GM23338 (cell line): ENCODE data around the gene DPPA2. TPM values are rescaled to one million over a fixed set of nuclear protein-coding genes. Genes with fewer than 3 reads are reported as not detected.

Experiments used
- ATAC-seq: fragments of 200-7000 bp; cut with Tn5 transposase; 3 replicates; pipeline ENCODE4 v1.9.1; 2020
- DNase-seq: peaks from one replicate; pipeline ENCODE4 v3.0.0-alpha.2; 2015; ENCODE audit warnings: low spot score
- H2AFZ ChIP-seq: fragments of 200-600 bp; sonication (generic); 2 replicates; pipeline ENCODE4 v1.8.0; 2016; ENCODE audit warnings: antibody characterized with exemption, mild to moderate bottlenecking, moderate library complexity
- H3F3A ChIP-seq: fragments of 200-600 bp; sonication (generic); replicated peaks from 2 replicates; pipeline ENCODE4 v1.8.0; 2017; ENCODE audit warnings: antibody characterized with exemption, mixed run types, low read depth
- H3K27ac ChIP-seq: fragments of 200-600 bp; sonication (generic); 2 replicates; pipeline ENCODE4 v1.6.1; 2016; ENCODE audit warnings: low read depth
- H3K27me3 ChIP-seq: fragments of 200-600 bp; sonication (generic); 2 replicates; pipeline ENCODE4 v1.8.0; 2016; ENCODE audit warnings: mild to moderate bottlenecking, mixed run types, moderate library complexity; ENCODE audit not compliant: insufficient read depth
- H3K36me3 ChIP-seq: fragments of 200-600 bp; sonication (generic); 2 replicates; pipeline ENCODE4 v1.8.0; 2016; ENCODE audit warnings: mild to moderate bottlenecking; ENCODE audit not compliant: insufficient read depth
- H3K4me1 ChIP-seq: fragments of 200-600 bp; sonication (generic); 2 replicates; pipeline ENCODE4 v1.8.0; 2016; ENCODE audit warnings: mild to moderate bottlenecking, moderate library complexity; ENCODE audit not compliant: insufficient read depth
- H3K4me2 ChIP-seq: fragments of 200-600 bp; sonication (generic); 2 replicates; pipeline ENCODE4 v1.7.1; 2017; ENCODE audit warnings: mixed run types
- H3K4me3 ChIP-seq: fragments of 200-600 bp; sonication (generic); 2 replicates; pipeline ENCODE4 v1.6.1; 2016; ENCODE audit warnings: mixed run types
- H3K79me2 ChIP-seq: fragments of 200-600 bp; sonication (generic); replicated peaks from 2 replicates; pipeline ENCODE4 v1.8.0; 2017; ENCODE audit warnings: mild to moderate bottlenecking; ENCODE audit not compliant: insufficient read depth
- H3K9me2 ChIP-seq: fragments of 200-600 bp; sonication (generic); 2 replicates; pipeline ENCODE4 v1.8.0; 2017; ENCODE audit not compliant: insufficient read depth
- H4K20me1 ChIP-seq: fragments of 200-600 bp; sonication (generic); replicated peaks from 2 replicates; pipeline ENCODE4 v1.8.0; 2017; ENCODE audit warnings: mild to moderate bottlenecking; ENCODE audit not compliant: insufficient read depth
- H3K27ac Mint-ChIP-seq: 2 replicates; pipeline ENCODE4 v1.8.0; 2020; ENCODE audit warnings: inconsistent platforms, mild to moderate bottlenecking, moderate library complexity, mixed read lengths
- H3K27me3 Mint-ChIP-seq: 3 replicates; pipeline ENCODE4 v1.8.0; 2022; ENCODE audit warnings: low read depth, mild to moderate bottlenecking, moderate library complexity, mixed read lengths, inconsistent platforms; ENCODE audit not compliant: insufficient read depth, poor library complexity
- H3K36me3 Mint-ChIP-seq: 3 replicates; pipeline ENCODE4 v1.8.0; 2021; ENCODE audit warnings: low read depth, mild to moderate bottlenecking, inconsistent platforms, moderate library complexity, mixed read lengths
- H3K4me1 Mint-ChIP-seq: 3 replicates; pipeline ENCODE4 v1.8.0; 2020; ENCODE audit warnings: mild to moderate bottlenecking, inconsistent platforms, mixed read lengths
- H3K4me3 Mint-ChIP-seq: 3 replicates; pipeline ENCODE4 v1.8.0; 2021; ENCODE audit warnings: moderate library complexity, mild to moderate bottlenecking, inconsistent platforms, mixed read lengths
- H3K9me3 Mint-ChIP-seq: 3 replicates; pipeline ENCODE4 v1.8.0; 2020; ENCODE audit warnings: moderate library complexity, mild to moderate bottlenecking, inconsistent platforms, mixed read lengths
- CREB1 ChIP-seq: fragments of 250-450 bp; sonication (Bioruptor Pico); IDR thresholded peaks from 2 replicates; pipeline ENCODE4 v1.5.0; 2020; ENCODE audit warnings: low read depth, mild to moderate bottlenecking, moderate library complexity
- CTCF ChIP-seq, 2 experiments: fragments of 200-600 bp in 1 of 2; sonication (generic) in 1 of 2; conservative IDR thresholded peaks; 2 replicates each; pipeline versions ENCODE4 v1.5.1 to v1.6.1; 2016 to 2017; ENCODE audit warnings: antibody characterized with exemption in 2 of 2, low read depth in 2 of 2, mild to moderate bottlenecking in 2 of 2, moderate library complexity in 1 of 2
- ETS1 ChIP-seq: IDR thresholded peaks from 2 replicates; pipeline ENCODE4 v1.6.1; 2016; ENCODE audit warnings: antibody characterized with exemption
- JUNB ChIP-seq: IDR thresholded peaks from one replicate; pipeline ENCODE4 v1.6.1; 2016; ENCODE audit warnings: antibody characterized with exemption; ENCODE audit not compliant: unreplicated experiment
- NANOG ChIP-seq: IDR thresholded peaks from 2 replicates; pipeline ENCODE4 v1.6.1; 2016; ENCODE audit warnings: antibody characterized with exemption, borderline replicate concordance
- POLR2AphosphoS5 ChIP-seq: IDR thresholded peaks from 2 replicates; pipeline ENCODE4 v1.6.1; 2016; ENCODE audit warnings: antibody characterized with exemption, low read depth
- REST ChIP-seq: IDR thresholded peaks from one replicate; pipeline ENCODE4 v1.6.1; 2018; ENCODE audit warnings: antibody characterized with exemption; ENCODE audit not compliant: unreplicated experiment
- STAT1 ChIP-seq: IDR thresholded peaks from one replicate; pipeline ENCODE4 v1.6.1; 2016; ENCODE audit warnings: antibody characterized with exemption; ENCODE audit not compliant: unreplicated experiment
- ZNF114 ChIP-seq: fragments of 250-450 bp; sonication (Bioruptor Pico); IDR thresholded peaks from 2 replicates; pipeline ENCODE4 v1.5.0; 2020; ENCODE audit warnings: mild to moderate bottlenecking, moderate library complexity
- ZNF331 ChIP-seq: fragments of 250-450 bp; sonication (Bioruptor Pico); IDR thresholded peaks from 2 replicates; pipeline ENCODE4 v1.5.0; 2020; ENCODE audit warnings: low read depth, mild to moderate bottlenecking, moderate library complexity
- ZNF462 ChIP-seq: fragments of 250-450 bp; sonication (Bioruptor Pico); IDR thresholded peaks from 2 replicates; pipeline ENCODE4 v1.5.0; 2020; ENCODE audit warnings: mild to moderate bottlenecking, moderate library complexity
- polyA plus RNA-seq: library from polyadenylated mRNA; unstranded; fragments of >200 nt; fragmentation: Nextera tagmentation; extraction: Ambion mirVana; gene quantifications from 2 replicates; pipeline ENCODE4 v1.2.1, GENCODE V29; 2016
- total RNA-seq: library from RNA; depleted of rRNA; stranded (reverse); fragments of >200 nt; shearing (Covaris generic); gene quantifications from 2 replicates; pipeline ENCODE4 v1.2.3, GENCODE V29; 2014

The DPPA2 gene
- total and polyA plus RNA-seq, 2 experiments from 2014 or later: 14.3 to 21.5 TPM

- TF ChIP-seq CTCF (conservative IDR thresholded peaks at IDR 0.05; ENCODE audit: low read depth in 2 of 2): no peak
- no peak for TF ChIP-seq REST
- no peak for TF ChIP-seq ETS1
- no peak for TF ChIP-seq JUNB
- TF ChIP-seq POLR2AphosphoS5: no peak
- no peak for TF ChIP-seq ZNF331 (CRISPR knock-in tag)
- no peak for TF ChIP-seq ZNF114 (CRISPR knock-in tag)
- no peak for TF ChIP-seq CREB1
- no peak for TF ChIP-seq STAT1
- no peak for TF ChIP-seq NANOG
- TF ChIP-seq ZNF462 (CRISPR knock-in tag): no peak
- no peaks in the 10 kb centered on the region for H3K9me2 ChIP-seq
- no peak overlapping the region for H3K4me3 Mint-ChIP-seq
- no peak overlapping the region for H2AFZ ChIP-seq
- no peak overlapping the region for H3K4me3 ChIP-seq
- no peaks in the 10 kb centered on the region for H3K4me1 ChIP-seq
- H3K27ac Mint-ChIP-seq: no peak overlapping the region
- no peak overlapping the region for H3K4me2 ChIP-seq
- 0 out of 2 replicates have a peak, but pooled peaks cover 4% of the 10 kb centered on the region for H3K36me3 ChIP-seq
- 0 out of 2 replicates have a peak, but pooled peaks cover 4% of the 10 kb centered on the region for H3F3A ChIP-seq
- no peaks in the 10 kb centered on the region for H3K9me3 Mint-ChIP-seq
- H3K79me2 ChIP-seq: no peaks in the 10 kb centered on the region
- peaks cover 4% of the 10 kb centered on the region for H3K27me3 Mint-ChIP-seq
- no peaks in the 10 kb centered on the region for H4K20me1 ChIP-seq
- H3K36me3 Mint-ChIP-seq: no peaks in the 10 kb centered on the region
- no peaks in the 10 kb centered on the region for H3K4me1 Mint-ChIP-seq
- H3K27me3 ChIP-seq: no peaks in the 10 kb centered on the region
- DNase-seq (no peak), ATAC-seq (no peak)
- no peak overlapping the region for H3K27ac ChIP-seq
These were observed 18.8 kb downstream of the DPPA2 start for GRCh38 chr3:109297496-109297895.
